Fibroblast of lung (primary cell): Measurements from ENCODE around the gene C1orf210. TPM values are rescaled to one million over a fixed set of nuclear protein-coding genes. Genes with fewer than 3 reads are reported as not detected.
A peak's percentile ranks its signal among the peaks of the same experiment; 100 is the strongest.

Experiments
- DNase-seq, 2 donors: peaks; one replicate each; pipeline versions ENCODE4 v3.0.0 to v3.0.0-alpha.2; 2010; ENCODE audit warnings: low read depth in 2 of 2
- H2AFZ ChIP-seq: 2 replicates; pipeline ENCODE4 v1.5.1; 2012; ENCODE audit warnings: low read length, control low read depth, inconsistent platforms
- H3K27ac ChIP-seq: 2 replicates; pipeline ENCODE4 v1.5.1; 2011; ENCODE audit warnings: low read length, control low read depth; ENCODE audit not compliant: insufficient read depth
- H3K27me3 ChIP-seq: 2 replicates; pipeline ENCODE4 v1.5.1; 2011; ENCODE audit warnings: mild to moderate bottlenecking, low read length; ENCODE audit not compliant: control insufficient read depth, insufficient read depth
- H3K36me3 ChIP-seq: 2 replicates; pipeline ENCODE4 v1.5.1; 2011; ENCODE audit warnings: low read length; ENCODE audit not compliant: control insufficient read depth, insufficient read depth
- H3K4me1 ChIP-seq: 2 replicates; pipeline ENCODE4 v1.5.1; 2011; ENCODE audit warnings: low read length; ENCODE audit not compliant: control insufficient read depth, insufficient read depth; ENCODE audit errors: extremely low read depth
- H3K4me2 ChIP-seq: 2 replicates; pipeline ENCODE4 v1.5.1; 2011; ENCODE audit warnings: low read length, control low read depth; ENCODE audit not compliant: insufficient read depth; ENCODE audit errors: extremely low read depth
- H3K4me3 ChIP-seq, 4 experiments: fragments of 200-600 bp in 1 of 4; sonication (generic) in 1 of 4; replicated peaks in 1 of 4; 2 replicates each; pipeline ENCODE4 v1.5.1; 2011 to 2016; ENCODE audit warnings: low read length in 4 of 4, low read depth in 3 of 4, mild to moderate bottlenecking in 3 of 4, control low read depth in 2 of 4, inconsistent platforms in 1 of 4, mixed read lengths in 1 of 4; ENCODE audit not compliant: insufficient read depth in 1 of 4; ENCODE audit errors: control extremely low read depth in 1 of 4
- H3K79me2 ChIP-seq: 2 replicates; pipeline ENCODE4 v1.5.1; 2012; ENCODE audit warnings: mild to moderate bottlenecking, low read length, inconsistent platforms; ENCODE audit not compliant: control insufficient read depth, insufficient read depth
- H3K9ac ChIP-seq: 2 replicates; pipeline ENCODE4 v1.5.1; 2011; ENCODE audit warnings: mild to moderate bottlenecking, low read length, control low read depth; ENCODE audit not compliant: insufficient read depth
- H3K9me3 ChIP-seq: 2 replicates; pipeline ENCODE4 v1.5.1; 2012; ENCODE audit warnings: low read depth, low read length; ENCODE audit not compliant: control insufficient read depth, insufficient read depth
- H4K20me1 ChIP-seq: 2 replicates; pipeline ENCODE4 v1.5.1; 2011; ENCODE audit warnings: low read length; ENCODE audit not compliant: control insufficient read depth, insufficient read depth; ENCODE audit errors: extremely low read depth
- EZH2 ChIP-seq: IDR thresholded peaks from 2 replicates; pipeline ENCODE4 v1.5.1; 2012; ENCODE audit warnings: low read length, control low read depth, mild to moderate bottlenecking; ENCODE audit errors: missing control alignments
- polyA plus RNA-seq, 2 donors: library from polyadenylated mRNA; depleted of rRNA in 1 of 2; stranded (reverse) in 1 of 2; unstranded in 1 of 2; fragments of >200 nt; gene quantifications; 2 replicates each; pipeline ENCODE4 v1.2.1, GENCODE V29; 2011 to 2012; ENCODE audit warnings: missing spikeins in 1 of 2
- total RNA-seq: library from RNA; depleted of rRNA; stranded (reverse); fragments of >200 nt; gene quantifications from 2 replicates; pipeline ENCODE4 v1.2.1, GENCODE V29; 2014
- TF ChIP-seq, protein P1 (sequence below), 2 donors: IDR thresholded peaks in 1 of 2; conservative IDR thresholded peaks in 1 of 2; 1 replicate in 1 of 2; 2 replicates in 1 of 2; pipeline ENCODE4 v1.5.1; 2011 to 2012; ENCODE audit warnings: low read length in 2 of 2, control low read depth in 1 of 2, inconsistent platforms in 1 of 2, low read depth in 1 of 2, mild to moderate bottlenecking in 1 of 2

Gene C1orf210
- total and polyA plus RNA-seq, 2 donors (not counting 1 experiment from before 2014, with no cell fraction given) = not detected

DNA sequence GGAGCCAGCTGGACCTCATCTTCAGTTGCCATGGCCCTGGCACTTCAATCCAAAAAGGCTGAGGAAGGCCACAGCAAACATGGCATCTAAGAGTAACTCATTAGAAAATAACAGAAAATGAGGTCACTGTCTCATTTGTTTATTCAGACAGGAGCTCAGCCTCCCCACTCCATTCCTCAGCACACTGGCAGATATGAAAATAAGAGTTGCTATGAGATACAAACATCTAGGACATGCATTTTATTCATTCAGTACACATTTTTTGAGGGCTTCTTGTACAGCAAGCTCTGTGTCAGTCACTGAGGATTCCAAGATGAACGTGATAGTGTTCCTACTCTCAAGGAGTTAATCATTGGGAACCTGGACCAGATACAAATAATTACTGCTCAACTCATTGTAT lies 48.3 kb downstream of the C1orf210 start:
- Histone ChIP-seq H3K36me3 (no peaks in the 10 kb centered on the region), H4K20me1 (no peaks in the 10 kb centered on the region), H3K27ac (no peak overlapping the region), H3K4me1 (peaks cover 6% of the 10 kb centered on the region), H3K4me2 (no peak overlapping the region), H3K9me3 (no peaks in the 10 kb centered on the region), H3K27me3 (no peaks in the 10 kb centered on the region), H2AFZ (no peak overlapping the region), H3K4me3 (no peak overlapping the region), H3K79me2 (no peaks in the 10 kb centered on the region), H3K9ac (no peak overlapping the region)
- TF ChIP-seq EZH2 = no peak
- TF ChIP-seq, protein P1, sequence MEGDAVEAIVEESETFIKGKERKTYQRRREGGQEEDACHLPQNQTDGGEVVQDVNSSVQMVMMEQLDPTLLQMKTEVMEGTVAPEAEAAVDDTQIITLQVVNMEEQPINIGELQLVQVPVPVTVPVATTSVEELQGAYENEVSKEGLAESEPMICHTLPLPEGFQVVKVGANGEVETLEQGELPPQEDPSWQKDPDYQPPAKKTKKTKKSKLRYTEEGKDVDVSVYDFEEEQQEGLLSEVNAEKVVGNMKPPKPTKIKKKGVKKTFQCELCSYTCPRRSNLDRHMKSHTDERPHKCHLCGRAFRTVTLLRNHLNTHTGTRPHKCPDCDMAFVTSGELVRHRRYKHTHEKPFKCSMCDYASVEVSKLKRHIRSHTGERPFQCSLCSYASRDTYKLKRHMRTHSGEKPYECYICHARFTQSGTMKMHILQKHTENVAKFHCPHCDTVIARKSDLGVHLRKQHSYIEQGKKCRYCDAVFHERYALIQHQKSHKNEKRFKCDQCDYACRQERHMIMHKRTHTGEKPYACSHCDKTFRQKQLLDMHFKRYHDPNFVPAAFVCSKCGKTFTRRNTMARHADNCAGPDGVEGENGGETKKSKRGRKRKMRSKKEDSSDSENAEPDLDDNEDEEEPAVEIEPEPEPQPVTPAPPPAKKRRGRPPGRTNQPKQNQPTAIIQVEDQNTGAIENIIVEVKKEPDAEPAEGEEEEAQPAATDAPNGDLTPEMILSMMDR (conservative IDR thresholded peaks at IDR 0.05 in 1 of 2, IDR thresholded peaks at IDR 0.05 in 1 of 2; ENCODE audit: low read depth in 1 of 2, low read length in 2 of 2) = no peak
- DNase-seq = peak in 1 of 2 donors; percentile 20

DNA sequence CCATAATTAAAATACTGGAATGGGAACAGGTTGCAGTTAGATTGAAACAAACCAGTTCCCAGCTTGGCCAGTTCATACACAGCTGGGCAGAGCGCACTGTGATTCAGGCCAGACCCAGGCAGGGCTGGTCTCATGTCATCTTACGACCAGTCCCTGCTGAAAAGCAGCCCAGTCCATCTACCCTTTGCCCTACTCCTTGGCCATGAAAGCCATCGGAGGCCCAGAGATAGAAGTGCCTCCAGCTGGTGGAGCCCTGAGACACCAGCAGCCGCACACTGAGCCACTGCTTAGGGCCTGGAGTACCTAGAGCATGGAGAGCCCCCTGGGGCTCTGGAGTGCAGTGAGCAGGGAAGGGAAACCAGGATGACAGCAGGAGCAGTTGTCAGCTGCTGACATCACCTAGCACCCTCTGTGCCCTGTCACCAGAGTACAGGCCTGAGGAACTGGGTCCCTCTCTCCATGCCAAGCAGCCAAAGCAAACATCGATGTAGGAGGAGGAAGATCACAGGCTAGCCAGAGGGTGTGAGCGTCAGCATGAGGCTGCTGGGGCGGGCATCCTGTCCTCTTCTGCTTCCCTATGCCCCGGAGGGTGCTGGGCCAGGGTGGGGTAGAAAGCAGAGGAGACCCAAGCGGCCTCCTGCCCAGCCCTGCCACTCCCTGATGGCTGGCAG lies 49.8 kb downstream of the C1orf210 start:
- Histone ChIP-seq H4K20me1 (no peaks in the 10 kb centered on the region), H3K27me3 (no peaks in the 10 kb centered on the region), H3K9ac (no peak overlapping the region), H3K27ac (no peak overlapping the region), H3K4me2 (no peak overlapping the region), H3K4me1 (peaks cover 9% of the 10 kb centered on the region), H3K36me3 (no peaks in the 10 kb centered on the region), H3K9me3 (no peaks in the 10 kb centered on the region), H3K4me3 (no peak overlapping the region), H3K79me2 (no peaks in the 10 kb centered on the region), H2AFZ (no peak overlapping the region)
- TF ChIP-seq EZH2 = no peak
- TF ChIP-seq, protein P1 (conservative IDR thresholded peaks at IDR 0.05 in 1 of 2, IDR thresholded peaks at IDR 0.05 in 1 of 2; ENCODE audit: low read depth in 1 of 2, low read length in 2 of 2) = no peak
- no peak for DNase-seq

DNA sequence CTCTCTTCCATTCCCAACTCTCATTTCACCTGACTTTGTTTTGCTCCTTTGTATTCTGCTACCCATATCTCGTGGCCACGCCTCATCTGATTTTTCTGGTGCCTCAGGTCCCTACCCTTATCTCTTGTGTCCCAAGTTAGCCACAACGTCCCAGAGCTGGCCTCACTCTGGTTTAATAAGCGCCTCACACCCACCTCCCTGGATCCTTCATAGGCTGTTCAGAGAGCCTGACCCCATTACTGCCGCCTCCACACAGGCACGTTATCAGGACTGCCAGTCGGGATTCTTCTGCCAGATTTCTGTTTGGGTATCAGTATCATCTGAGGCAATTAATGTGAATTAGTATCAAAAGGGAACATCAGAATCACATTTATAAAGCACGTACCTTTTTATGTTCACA lies 50.3 kb downstream of the C1orf210 start:
- Histone ChIP-seq H3K4me1 (peaks cover 9% of the 10 kb centered on the region), H2AFZ (no peak overlapping the region), H3K36me3 (no peaks in the 10 kb centered on the region), H3K27ac (no peak overlapping the region), H3K4me2 (no peak overlapping the region), H4K20me1 (no peaks in the 10 kb centered on the region), H3K79me2 (no peaks in the 10 kb centered on the region), H3K27me3 (no peaks in the 10 kb centered on the region), H3K9me3 (no peaks in the 10 kb centered on the region), H3K4me3 (no peak overlapping the region), H3K9ac (no peak overlapping the region)
- no peak for DNase-seq
- no peak for TF ChIP-seq EZH2
- TF ChIP-seq, protein P1 (conservative IDR thresholded peaks at IDR 0.05 in 1 of 2, IDR thresholded peaks at IDR 0.05 in 1 of 2; ENCODE audit: low read depth in 1 of 2, low read length in 2 of 2) = no peak
